GM19467 (cell line): ENCODE data around the gene CDC20B.

Experiments used
- ATAC-seq: cut with Tn5 transposase; IDR thresholded peaks from one replicate; pipeline ENCODE4 v1.9.1; 2021; ENCODE audit warnings: mild to moderate bottlenecking, moderate library complexity; ENCODE audit not compliant: unreplicated experiment

CDC20B gene

GRCh38 chr5:55172937-55173686 is at the start of gene CDC20B:
Gene CDC20B (minus strand): TSS chr5:55173177. CDS start chr5:55173000, 177 bp downstream.
- peak; percentile 86 for ATAC-seq

GRCh38 chr5:55222092-55222984 is 49.4 kb upstream of the CDC20B start:
- ATAC-seq: no peak

GRCh38 chr5:55220433-55221185 is 47.6 kb upstream of the CDC20B start:
- ATAC-seq: no peak

GRCh38 chr5:55219770-55220169 is 46.8 kb upstream of the CDC20B start:
- ATAC-seq: no peak

GRCh38 chr5:55218967-55219366 is 46.0 kb upstream of the CDC20B start:
- no peak for ATAC-seq

- no peak for ATAC-seq
Observed at GRCh38 chr5:55211184-55211874, 38.4 kb upstream of the CDC20B start.

GRCh38 chr5:55205001-55205400 is 32.0 kb upstream of the CDC20B start:
- ATAC-seq: no peak

GRCh38 chr5:55191165-55191564 is 18.2 kb upstream of the CDC20B start:
- ATAC-seq: no peak

- ATAC-seq: no peak
Observed at GRCh38 chr5:55188656-55189540, 15.9 kb upstream of the CDC20B start.

- ATAC-seq: no peak
Observed at GRCh38 chr5:55187370-55187769, 14.4 kb upstream of the CDC20B start.

- ATAC-seq: no peak
Observed at GRCh38 chr5:55180016-55180415, 7.0 kb upstream of the CDC20B start.

GRCh38 chr5:55177078-55177477 is 4.1 kb upstream of the CDC20B start:
- no peak for ATAC-seq

GRCh38 chr5:55176176-55176818 is 3.3 kb upstream of the CDC20B start:
- no peak for ATAC-seq

GRCh38 chr5:55175781-55176175 is 2.8 kb upstream of the CDC20B start:
- no peak for ATAC-seq

- ATAC-seq: no peak
Observed at GRCh38 chr5:55173687-55174230, 782 bp upstream of the CDC20B start.

GRCh38 chr5:55172051-55172899 is 702 bp downstream of the CDC20B start:
- ATAC-seq: peak; percentile 68

GRCh38 chr5:55171471-55171870 is 1.5 kb downstream of the CDC20B start:
- no peak for ATAC-seq

- ATAC-seq: no peak
Observed at GRCh38 chr5:55162666-55163065, 10.3 kb downstream of the CDC20B start.
